Coronary artery (tissue), 2 donors: ENCODE results near the gene FOXO3.

ENCODE experiments used
- DNase-seq: peaks from one replicate; pipeline ENCODE4 v3.0.0-alpha.2; 2017; ENCODE audit warnings: low spot score
- H3K27ac ChIP-seq, 2 donors: fragments of 200-600 bp; sonication (generic); one replicate each; pipeline ENCODE4 v1.5.1; 2016 to 2019
- H3K4me3 ChIP-seq: fragments of 200-600 bp; sonication (generic); 2 replicates; pipeline ENCODE4 v1.5.1; 2016; ENCODE audit warnings: mild to moderate bottlenecking, moderate library complexity
- TF ChIP-seq, protein P1 (sequence below): fragments of 200-600 bp; sonication (generic); IDR thresholded peaks from one replicate; pipeline ENCODE4 v1.5.1; 2019; ENCODE audit warnings: antibody characterized with exemption

The FOXO3 gene

DNA sequence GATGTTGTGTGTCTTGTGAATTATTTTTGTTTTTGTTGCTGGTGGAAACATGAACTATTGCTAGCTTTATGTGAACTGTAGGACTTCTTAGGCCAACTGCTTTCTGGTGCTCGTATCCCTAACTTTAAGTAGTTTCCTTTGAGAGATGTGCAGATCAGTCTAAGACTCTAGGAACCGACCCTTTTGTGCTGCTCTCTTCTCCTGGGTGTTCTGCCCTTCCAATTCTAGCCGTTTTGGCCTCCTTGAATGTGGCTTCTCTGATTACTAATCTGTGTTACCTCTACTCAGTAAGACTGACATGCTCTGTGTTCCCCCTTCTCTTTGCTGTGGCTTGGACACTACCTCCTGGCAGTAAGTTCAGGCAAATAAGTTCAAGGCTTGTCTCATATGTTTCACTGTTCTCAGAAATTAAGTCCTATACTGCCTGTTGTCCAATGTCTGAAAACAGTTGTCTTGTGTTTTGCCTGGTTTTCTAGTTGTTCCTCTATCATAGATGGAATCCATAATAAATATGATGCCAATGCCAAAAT lies 58.0 kb downstream of the FOXO3 start:
- peak overlapping the region; percentile 7 for H3K4me3 ChIP-seq
- TF ChIP-seq, protein P1, sequence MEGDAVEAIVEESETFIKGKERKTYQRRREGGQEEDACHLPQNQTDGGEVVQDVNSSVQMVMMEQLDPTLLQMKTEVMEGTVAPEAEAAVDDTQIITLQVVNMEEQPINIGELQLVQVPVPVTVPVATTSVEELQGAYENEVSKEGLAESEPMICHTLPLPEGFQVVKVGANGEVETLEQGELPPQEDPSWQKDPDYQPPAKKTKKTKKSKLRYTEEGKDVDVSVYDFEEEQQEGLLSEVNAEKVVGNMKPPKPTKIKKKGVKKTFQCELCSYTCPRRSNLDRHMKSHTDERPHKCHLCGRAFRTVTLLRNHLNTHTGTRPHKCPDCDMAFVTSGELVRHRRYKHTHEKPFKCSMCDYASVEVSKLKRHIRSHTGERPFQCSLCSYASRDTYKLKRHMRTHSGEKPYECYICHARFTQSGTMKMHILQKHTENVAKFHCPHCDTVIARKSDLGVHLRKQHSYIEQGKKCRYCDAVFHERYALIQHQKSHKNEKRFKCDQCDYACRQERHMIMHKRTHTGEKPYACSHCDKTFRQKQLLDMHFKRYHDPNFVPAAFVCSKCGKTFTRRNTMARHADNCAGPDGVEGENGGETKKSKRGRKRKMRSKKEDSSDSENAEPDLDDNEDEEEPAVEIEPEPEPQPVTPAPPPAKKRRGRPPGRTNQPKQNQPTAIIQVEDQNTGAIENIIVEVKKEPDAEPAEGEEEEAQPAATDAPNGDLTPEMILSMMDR: no peak
- H3K27ac ChIP-seq: peak overlapping the region; percentile 39 to 45
- no peak for DNase-seq

DNA sequence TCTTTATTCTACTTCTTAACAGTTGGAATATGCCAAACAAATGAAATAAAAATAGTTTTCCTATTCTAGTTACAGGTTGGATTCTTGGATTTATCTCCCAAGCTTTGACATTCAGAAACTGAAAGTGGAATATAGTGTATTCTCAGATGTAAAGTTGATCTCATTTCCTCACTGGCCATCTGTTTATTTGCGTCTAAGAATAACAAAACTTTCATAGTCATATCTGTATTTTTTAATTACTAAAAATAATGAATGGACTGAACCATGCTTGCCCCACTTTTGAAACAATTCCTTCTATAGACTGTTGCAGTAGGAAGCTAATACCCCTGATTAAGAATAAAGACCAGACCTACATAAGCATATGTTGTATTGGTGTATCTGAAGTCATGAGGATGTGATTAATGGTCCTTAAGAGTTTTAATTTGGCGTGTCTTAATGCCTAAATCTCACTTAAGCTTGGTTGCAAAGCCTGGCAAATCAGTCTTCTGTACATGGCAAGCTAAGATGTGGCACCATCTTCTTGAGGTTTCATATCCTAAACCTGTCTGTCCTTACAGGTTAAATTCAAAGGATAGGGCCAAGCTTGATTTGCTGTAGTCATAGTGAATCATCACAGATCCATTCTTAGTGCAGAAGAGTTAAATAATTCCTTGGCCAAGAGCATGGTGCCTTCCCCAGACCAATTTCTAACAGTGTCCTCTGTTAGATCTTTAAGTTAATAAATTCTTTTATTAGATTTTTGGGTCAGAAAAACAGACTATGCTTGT lies 58.9 kb downstream of the FOXO3 start:
- H3K27ac ChIP-seq: peak overlapping the region; percentile 39 to 54
- no peak for DNase-seq
- TF ChIP-seq, protein P1: no peak
- peak overlapping the region; percentile 27 for H3K4me3 ChIP-seq

DNA sequence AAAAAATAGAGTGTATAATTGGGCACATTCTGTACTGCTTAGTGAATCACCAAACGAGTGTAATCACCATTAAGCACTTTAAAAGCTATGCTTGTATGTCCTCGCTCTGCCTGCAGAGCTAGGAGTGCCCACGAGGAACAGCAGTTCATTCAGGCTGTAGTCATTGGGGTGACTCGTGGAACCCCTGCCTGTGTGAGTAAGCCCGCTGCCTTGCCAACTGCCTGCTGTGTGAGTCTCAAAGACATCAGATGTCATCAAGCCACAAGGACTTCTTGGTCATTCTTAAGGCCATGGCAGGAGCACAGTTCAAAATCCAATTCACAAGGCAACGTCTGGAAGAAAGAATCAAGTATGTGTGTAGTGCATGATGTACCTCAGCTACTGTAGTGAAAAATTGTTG lies 60.4 kb downstream of the FOXO3 start:
- H3K4me3 ChIP-seq: peak overlapping the region; percentile 2
- TF ChIP-seq, protein P1: no peak
- peak overlapping the region; percentile 69 to 72 for H3K27ac ChIP-seq
- peak; percentile 84 for DNase-seq

DNA sequence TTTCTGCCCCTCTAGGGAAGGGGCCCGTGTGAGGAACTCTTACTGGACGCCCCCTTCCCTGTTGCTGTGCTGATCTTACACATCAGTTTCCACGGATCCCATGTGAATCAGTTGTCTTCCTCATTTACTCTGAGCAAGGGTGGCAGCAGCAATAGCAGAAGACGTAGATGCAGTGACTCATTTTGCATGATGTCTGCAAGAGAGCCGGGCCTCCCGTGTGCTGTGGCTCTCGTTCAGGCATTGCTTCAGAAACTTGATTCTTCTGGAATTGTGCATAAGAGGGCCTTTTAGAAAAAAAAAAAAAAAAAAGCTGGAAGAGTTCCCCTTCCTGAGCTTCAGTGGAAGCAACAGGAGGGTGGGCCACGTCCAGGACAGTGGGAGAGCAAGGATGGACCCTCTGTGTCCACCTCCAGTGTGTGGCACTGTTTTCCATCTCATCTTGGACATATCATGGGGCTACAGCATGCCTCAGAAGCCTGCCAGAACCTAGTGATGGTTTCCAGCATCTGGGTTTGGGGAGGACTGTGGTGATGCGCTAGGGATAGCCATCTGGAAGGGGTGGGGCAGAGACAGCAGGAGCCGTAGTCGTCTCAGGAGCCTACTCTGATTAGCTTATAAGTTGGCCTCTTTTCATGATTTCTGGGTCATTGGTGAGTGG lies 62.1 kb downstream of the FOXO3 start:
- TF ChIP-seq, protein P1: no peak
- peak; percentile 79 for DNase-seq
- Histone ChIP-seq H3K27ac (peak overlapping the region; percentile 69 to 79), H3K4me3 (peak overlapping the region; percentile 29)

DNA sequence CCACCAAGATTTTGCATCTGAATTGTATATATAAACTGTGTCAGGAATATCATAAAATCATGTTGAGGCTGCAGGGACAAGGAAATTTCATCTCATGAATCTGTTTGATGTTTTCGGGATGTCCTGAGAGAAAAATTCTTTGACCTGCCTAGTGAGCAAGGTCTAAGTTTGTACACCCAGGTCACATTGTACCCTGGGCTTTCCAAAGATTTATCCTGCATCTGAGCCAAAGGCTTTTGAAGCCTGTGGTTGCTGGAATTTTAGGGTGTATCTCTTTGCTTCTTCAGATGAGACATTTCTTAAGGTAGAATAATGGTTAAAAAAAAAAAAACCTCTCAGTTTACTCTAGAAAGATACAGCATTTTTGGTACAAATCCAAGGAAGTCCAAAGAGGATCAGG lies 63.3 kb downstream of the FOXO3 start:
- no peak for DNase-seq
- H3K27ac ChIP-seq: no peak overlapping the region
- TF ChIP-seq, protein P1: no peak
- H3K4me3 ChIP-seq: no peak overlapping the region

DNA sequence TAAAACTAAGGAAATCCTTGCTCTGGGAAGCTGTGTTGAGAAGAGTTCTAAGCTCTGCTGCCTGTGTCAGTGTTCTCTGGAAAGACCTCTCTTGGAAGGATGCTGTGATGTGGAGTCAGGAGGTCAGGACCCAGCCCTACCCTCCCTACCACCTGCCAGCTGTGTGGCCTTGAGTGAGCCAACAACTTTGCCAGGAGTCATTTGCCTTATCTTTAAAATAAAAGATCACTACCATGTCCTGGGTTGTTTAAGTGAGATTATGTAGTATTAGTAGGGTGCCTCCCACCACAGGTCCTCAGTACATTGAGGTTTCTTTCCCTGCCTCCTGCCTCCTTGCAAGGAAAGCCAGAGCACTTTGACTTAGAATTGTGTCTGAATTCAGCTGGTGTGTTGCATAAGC lies 64.9 kb downstream of the FOXO3 start:
- no peak for DNase-seq
- Histone ChIP-seq H3K27ac (no peak overlapping the region), H3K4me3 (no peak overlapping the region)
- TF ChIP-seq, protein P1: no peak
